Liver (tissue), 2 donors: ENCODE data around the gene ASIC1.

ENCODE experiments used
- TF ChIP-seq, protein P1 (sequence below): fragments of 150-350 bp; IDR thresholded peaks from 2 replicates; pipeline ENCODE4 v1.5.1; 2017; ENCODE audit warnings: improper control_type of control experiment, low read depth, low read length; ENCODE audit not compliant: missing input control
- TF ChIP-seq, protein P2 (sequence below): IDR thresholded peaks from 2 replicates; pipeline ENCODE4 v1.6.1; 2016; ENCODE audit warnings: antibody characterized with exemption
- donor health status: healthy.

DNA sequence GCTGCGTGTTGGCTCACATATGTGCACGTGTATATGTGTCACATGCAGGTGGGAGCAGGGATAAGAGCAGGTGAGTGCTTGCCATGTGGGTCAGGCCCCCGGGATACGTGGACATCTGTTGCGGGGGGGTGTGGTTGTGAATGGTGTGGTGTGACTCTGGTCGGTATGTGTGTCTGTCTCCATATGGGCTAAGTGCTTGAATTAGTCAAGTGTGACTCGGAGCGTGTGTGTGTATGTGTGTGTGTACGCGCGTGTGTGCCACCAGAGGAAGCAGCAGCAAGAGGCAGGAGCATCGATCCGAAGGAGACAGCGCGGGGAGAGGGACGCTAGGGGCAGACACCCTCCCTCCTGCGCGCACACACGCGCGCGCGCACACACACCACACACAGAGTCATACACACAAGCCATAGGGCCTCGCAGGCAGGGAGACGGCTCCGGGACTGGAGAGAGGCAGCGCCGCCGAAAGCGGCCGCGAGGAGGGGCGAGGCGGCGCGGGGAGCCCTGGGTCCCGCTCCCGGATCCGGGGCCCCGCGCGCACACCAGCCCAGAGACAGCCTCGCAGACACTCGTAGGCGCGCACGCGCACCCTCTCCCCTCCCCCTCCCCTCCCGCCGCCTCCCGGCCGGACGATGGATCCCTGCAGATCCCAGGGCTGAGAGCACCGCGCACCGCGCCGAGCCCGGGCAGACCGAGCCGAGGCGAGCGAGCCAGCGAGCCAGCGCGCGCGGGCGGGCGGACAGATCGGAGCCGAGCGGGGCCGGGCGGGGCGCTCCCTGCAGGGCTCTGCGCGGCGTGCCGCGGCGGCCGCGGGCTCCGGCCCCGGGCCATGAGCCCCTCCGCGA, at the start of gene ASIC1:
- TF ChIP-seq, protein P1, sequence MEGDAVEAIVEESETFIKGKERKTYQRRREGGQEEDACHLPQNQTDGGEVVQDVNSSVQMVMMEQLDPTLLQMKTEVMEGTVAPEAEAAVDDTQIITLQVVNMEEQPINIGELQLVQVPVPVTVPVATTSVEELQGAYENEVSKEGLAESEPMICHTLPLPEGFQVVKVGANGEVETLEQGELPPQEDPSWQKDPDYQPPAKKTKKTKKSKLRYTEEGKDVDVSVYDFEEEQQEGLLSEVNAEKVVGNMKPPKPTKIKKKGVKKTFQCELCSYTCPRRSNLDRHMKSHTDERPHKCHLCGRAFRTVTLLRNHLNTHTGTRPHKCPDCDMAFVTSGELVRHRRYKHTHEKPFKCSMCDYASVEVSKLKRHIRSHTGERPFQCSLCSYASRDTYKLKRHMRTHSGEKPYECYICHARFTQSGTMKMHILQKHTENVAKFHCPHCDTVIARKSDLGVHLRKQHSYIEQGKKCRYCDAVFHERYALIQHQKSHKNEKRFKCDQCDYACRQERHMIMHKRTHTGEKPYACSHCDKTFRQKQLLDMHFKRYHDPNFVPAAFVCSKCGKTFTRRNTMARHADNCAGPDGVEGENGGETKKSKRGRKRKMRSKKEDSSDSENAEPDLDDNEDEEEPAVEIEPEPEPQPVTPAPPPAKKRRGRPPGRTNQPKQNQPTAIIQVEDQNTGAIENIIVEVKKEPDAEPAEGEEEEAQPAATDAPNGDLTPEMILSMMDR, result no peak
- TF ChIP-seq, protein P2, sequence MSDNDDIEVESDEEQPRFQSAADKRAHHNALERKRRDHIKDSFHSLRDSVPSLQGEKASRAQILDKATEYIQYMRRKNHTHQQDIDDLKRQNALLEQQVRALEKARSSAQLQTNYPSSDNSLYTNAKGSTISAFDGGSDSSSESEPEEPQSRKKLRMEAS, result no peak
